Measurements from ENCODE around the gene CCDC61.

GRCh38 chr19:46022431-46023310 lies 27.4 kb downstream of the CCDC61 start, which contains the start of gene PGLYRP1:
- no peak for TF ChIP-seq CTCF (conservative IDR thresholded peaks at IDR 0.05; ENCODE audit: low read length)
- TF ChIP-seq EZH2phosphoT487 (IDR thresholded peaks at IDR 0.05; ENCODE audit: borderline replicate concordance, low read depth, low read length) = no peak

Measured in OCI-LY7 (cell line).